GM21360 (cell line): Measurements from ENCODE around the gene RBM10.

ENCODE experiments used
- ATAC-seq: cut with Tn5 transposase; IDR thresholded peaks from one replicate; pipeline ENCODE4 v1.9.1; 2021; ENCODE audit warnings: mild to moderate bottlenecking, moderate library complexity; ENCODE audit not compliant: unreplicated experiment

RBM10 gene

DNA sequence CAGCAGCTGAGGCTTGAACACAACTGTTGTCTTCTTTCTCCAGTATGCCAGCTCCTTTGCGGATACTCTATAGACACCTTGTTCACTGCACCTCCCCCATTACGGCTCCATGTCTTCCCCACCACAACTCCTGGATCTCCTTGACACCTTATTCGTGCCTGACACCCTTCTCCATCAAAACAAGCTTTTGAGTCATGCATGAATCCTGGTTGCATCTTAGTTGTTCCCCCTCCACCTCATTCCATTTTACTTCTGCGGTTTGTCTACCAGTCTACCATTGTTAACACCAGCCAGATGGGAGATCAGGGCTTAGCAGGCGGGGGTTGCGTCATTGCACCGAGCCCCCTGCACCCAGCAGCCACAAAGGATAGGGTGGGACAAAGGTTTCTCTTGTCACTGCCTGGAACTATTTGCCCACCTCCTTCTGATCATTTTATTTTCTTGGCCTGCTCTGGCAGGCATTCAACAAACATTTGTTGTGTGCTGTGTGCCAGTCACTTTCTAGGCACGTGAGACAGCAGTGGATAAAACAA, 71.4 kb downstream of the RBM10 start:
- ATAC-seq: no peak

DNA sequence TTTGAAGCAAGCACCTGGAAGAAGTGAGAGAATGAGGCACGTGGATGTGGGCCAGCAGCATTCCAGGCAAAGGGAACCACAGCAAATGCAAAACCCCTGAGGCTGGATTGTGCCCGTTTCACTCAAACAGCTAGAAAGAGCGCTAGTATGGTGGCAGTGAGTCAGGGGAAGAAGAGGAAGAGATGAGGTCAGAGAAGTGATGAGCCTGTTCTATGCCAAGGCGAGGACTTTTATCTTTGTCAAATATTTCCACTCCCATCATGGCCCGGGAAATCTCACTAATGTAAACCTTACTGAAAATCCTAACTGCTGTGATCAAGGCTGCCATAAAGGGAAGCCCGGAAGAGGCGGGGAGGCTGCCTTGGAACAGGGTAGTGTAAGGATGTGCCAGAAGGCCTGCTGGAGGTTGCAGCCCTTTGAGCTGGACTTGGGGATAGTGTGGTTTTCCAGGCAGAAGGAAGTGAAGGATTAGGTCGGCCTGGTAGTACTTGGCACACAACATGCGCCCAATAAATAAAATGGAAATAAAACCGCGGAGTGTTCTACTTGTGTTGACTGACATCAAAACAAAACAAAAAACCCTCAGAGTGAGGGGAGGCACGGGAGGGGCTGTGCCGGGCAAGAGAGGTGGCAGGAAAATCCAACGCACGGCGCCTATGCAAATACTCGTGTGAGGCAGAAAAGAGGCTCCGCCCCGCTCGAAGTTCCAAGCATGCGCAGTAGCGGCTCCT, 72.3 kb downstream of the RBM10 start:
- no peak for ATAC-seq

DNA sequence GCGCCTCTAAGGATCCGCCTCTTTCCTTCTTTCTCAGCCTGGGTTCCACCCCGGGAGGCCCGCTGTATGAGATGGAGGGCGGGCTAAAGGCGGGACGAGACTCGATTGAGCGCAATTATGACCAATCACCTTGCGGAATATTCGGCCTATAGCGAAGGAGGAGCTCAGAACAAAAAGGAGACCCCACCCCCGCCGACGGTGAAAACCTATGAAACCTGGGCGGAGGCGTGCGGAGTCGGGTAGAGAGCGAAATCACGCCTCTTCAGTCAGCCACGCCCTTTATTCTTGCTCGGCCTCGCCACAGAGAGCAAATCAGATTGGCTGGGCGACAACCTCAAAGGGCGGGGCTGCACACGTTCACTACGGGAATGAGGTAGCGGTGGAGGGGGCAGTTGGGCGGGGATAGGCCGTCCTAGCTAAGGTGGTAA, 72.8 kb downstream of the RBM10 start:
- ATAC-seq: peak; percentile 88

DNA sequence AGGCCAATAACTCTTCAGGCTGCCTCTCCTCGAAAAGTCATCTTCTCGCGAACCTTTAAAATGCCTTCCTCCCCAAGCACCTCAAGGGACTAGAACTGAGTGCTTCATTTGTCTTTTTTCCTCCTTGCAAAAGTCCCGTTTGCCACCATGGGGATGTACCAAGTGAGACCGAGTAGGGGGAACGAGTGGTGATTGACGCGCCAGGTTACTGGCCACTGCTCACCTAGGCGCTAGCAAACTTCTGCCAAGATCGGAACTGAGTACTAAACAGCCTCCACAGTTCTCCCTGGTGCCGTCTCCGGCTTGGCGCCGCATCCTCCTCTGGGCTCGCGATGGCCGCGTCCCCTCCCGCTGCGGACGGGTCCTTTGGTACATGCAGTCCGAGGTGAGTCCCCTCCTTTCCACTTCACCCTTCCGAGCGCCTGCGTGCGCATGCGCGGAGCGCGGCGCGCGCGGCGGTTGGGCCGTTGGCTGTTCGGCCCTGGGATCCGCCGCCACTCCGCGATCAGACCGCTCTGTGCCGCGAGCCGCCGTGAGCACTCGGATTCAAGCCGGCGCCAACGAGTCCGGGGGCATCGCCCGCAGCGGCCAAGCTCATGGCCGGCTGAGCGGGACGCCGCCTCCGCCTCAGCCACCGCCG, 73.4 kb downstream of the RBM10 start, which contains the start of gene CDK16:
Gene CDK16 (plus strand): TSS at position 402 of the 640 bp plus-strand sequence. CDS start 4,877 bp downstream, outside the sequence.
- peak; percentile 42 for ATAC-seq

DNA sequence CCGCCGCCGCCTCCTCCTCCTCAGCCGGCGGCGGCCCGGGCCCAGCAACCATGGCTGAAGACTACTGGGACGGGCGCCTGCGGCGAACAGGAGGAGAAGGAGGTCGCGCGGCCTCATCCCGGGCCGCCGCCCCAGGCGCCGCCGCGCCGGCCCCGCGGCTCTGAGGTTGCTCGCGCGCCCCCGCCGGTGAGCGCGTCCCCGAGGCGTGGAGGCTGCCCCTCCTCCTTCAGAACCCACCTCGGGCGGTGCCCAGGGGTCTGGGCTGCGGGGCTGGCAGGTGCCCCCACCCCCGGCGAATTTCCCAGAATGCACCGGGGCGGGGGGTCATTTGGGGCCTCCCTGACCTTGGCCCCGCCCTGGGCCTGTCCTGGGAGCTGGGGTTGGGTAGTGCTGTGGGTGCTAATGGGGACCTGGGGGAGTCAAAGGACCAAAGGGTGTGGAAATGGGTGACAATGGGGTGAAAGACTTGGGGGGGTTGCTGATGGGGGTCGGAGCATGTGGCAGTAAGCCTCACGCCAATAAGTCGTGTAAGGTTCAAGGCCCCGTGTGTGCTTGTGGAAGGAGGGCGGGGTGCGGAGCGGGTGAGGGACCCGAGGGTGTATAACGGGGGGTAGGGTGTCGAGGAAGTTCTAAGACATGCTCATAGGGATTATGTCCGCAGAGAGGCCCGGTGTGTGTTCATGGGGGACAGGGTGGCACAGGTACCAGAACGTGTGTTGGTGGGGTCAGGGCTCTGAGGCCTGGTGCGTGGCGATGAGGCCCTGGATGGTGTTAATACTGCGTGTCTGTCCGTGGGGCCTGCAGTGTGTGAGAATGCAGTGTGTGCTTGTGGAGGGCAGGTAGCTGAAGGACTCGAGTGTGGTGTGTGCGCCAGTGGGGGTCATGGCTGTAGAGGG, 74.1 kb downstream of the RBM10 start:
- no peak for ATAC-seq

- ATAC-seq: no peak
Observed at GRCh38 chrX:47221756-47222155, 76.7 kb downstream of the RBM10 start.

DNA sequence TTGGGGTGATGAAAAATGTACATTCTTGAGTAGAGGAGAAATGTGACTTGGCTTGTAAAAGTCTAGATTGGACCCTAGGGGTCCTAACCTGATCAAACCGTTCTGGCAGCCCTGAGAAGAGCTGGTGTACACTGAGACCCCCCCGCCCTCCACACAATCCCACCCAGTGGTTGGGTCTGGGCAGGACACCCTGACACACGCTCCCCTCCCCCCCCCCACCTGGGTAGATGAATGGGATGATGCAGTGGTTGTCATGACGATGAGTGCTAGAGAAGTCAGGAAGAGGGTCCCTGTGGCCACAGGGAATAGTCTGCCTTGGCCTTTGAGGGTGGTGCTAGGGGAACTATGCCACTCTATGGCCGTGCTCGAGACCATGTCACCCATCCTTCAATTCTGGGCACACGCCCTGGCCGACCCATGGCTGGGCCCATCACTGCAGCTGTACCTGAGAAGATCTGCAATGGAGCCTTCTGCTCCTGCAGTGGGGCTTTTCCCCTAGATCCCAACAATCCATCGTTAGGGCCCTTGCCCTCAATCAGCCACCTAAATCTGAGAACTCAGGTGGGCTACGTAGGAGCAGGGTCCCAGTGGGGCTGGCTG, 77.8 kb downstream of the RBM10 start:
- ATAC-seq: no peak

DNA sequence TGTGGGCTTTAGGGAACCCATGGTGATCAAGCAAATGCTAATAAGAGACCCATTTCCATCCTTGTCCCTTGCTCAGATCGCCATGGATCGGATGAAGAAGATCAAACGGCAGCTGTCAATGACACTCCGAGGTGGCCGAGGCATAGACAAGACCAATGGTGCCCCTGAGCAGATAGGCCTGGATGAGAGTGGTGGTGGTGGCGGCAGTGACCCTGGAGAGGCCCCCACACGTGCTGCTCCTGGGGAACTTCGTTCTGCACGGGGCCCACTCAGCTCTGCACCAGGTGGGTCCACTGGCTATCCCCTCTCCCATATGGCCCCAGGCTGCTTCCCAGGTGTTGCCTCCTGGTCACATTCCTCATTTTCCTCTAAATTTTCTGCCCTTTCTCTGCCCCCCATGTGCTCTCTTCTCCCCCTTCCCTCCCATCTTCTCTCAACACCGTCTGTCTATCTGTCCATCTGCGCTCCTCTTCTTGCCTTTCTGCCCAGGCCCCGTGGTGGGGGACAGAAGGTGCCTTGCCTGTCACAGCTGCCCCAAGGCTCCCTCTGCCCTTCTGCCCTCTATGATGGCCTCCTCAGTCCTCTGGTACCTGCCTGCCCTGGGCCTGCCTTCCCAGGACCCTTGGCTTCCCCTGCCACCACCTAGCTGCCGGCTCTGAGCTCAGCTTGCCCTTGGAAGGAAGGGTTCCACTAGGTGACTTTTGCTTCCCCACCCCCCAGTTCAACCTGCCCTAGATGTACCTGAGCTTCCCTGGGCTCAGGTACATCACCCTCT, 78.6 kb downstream of the RBM10 start:
- no peak for ATAC-seq

DNA sequence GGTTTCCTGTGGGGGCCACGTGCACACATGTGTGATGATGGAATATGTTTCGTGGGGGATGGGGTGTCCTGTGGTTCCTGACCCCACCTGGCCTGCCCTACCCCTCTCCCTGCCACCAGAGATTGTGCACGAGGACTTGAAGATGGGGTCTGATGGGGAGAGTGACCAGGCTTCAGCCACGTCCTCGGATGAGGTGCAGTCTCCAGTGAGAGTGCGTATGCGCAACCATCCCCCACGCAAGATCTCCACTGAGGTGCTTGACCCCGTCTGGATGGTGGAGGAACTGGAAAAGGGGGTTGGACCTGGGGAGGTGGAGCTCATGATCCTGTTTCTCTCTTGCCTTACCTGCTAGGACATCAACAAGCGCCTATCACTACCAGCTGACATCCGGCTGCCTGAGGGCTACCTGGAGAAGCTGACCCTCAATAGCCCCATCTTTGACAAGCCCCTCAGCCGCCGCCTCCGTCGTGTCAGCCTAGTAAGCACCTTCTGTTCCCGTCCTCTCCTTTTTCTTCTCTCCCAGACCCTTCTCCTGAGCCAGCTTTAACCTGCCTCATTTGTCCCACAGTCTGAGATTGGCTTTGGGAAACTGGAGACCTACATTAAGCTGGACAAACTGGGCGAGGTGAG, 79.4 kb downstream of the RBM10 start:
- ATAC-seq: no peak

DNA sequence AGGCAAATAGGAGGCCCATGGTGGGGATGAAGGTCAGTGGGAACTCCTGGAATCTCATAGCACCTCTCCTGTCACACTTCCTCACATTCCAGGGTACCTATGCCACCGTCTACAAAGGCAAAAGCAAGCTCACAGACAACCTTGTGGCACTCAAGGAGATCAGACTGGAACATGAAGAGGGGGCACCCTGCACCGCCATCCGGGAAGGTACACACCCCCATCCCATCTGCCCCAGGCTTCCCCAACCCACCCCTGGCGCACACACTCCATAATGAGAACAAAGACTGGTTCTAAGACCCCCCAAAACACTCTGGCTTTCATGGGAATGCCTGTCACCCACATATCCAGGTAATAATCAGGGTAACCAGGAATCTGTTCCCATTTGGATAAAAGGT, 79.9 kb downstream of the RBM10 start:
- ATAC-seq: no peak

GRCh38 chrX:47226071-47226470, 81.0 kb downstream of the RBM10 start:
- ATAC-seq: no peak

- ATAC-seq: no peak
Observed at GRCh38 chrX:47226531-47227333, 81.7 kb downstream of the RBM10 start.

DNA sequence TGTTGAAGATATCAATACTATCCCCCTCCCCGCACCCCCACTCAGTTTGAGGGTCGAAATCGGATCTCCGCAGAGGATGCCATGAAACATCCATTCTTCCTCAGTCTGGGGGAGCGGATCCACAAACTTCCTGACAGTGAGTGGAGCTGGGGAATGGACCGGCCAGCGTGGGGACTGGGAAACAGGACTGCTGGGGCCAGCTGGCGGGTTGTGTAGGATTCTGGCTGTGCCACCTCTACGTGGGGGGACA, 82.2 kb downstream of the RBM10 start:
- ATAC-seq: no peak

DNA sequence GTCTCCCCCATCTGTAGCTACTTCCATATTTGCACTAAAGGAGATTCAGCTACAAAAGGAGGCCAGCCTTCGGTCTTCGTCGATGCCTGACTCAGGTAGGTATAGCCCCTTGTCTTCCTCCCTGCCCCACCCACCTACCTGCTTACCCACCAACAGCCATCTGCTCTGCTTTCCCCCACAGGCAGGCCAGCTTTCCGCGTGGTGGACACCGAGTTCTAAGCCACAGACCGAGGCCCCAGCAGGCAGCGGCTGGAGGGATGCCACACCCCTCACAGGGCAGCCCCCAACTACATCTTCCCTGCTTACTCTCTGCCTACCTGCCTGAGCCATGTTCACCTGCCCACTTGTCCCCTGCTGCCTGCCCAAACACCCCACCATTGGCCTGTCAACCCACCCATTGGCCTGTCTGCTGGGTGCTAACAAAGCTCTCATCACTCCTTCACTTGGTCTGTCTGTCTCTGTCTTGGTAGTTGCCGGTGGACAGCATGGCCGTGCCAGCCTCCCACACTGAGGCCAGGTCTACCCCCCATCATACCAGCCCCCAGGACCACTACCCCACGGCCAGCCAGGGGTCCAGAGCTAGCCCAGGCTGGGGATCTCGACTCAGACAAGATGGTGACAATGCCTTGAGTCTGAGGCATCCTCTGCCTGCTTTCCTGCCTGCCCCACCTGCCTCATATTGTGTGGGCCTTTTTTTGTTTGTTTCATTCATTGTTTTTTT, 83.7 kb downstream of the RBM10 start:
- no peak for ATAC-seq

DNA sequence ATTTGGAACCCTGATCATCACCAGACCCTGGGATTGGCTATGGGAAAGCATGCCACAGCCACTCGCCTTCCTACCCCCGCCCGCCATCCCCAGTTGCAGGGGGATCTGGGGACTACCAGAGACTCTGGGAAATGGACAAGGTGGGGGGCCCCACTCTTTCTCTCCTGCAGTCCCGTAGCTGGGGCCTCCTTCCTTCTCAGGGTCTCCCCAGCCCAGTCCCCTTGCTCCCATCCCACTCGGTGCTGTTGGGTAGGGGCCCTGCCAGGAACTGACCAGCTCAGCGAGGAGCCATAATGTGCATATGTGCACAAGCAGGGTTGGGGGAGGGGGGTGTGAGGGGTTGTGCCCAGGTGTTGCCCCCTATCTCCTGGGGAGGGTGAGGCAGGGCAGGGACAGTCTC, 84.4 kb downstream of the RBM10 start:
- no peak for ATAC-seq

GRCh38 chrX:47230136-47230868, 85.3 kb downstream of the RBM10 start:
- no peak for ATAC-seq

DNA sequence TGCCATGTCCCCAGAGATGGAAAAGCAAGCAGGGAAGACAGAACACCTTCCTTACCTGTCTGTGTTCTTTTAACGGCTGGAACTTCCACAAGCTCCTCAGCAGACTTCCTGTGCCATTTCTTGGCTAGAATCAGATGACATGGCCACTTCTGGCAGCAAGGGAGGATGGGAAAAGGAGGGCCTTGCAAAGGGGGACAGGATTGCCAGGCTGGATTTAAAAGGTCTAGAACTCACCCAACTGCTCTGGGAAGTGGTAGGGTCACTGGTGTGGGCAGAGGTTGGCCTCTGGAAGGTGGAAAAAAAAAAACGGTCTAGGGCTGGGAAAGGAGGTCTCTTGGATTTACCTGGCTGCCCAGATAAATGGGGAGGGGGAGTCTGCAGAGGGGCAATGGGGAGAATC, 86.1 kb downstream of the RBM10 start:
- no peak for ATAC-seq
